ENCODE results near the gene SYPL2. TPM values are rescaled to one million over a fixed set of nuclear protein-coding genes. Genes with fewer than 3 reads are reported as not detected.

SYPL2 gene
- total RNA-seq, 4 donors from 2014 or later, result 0.27 to 1.8 (median 0.38) TPM; not detected in 1

DNA sequence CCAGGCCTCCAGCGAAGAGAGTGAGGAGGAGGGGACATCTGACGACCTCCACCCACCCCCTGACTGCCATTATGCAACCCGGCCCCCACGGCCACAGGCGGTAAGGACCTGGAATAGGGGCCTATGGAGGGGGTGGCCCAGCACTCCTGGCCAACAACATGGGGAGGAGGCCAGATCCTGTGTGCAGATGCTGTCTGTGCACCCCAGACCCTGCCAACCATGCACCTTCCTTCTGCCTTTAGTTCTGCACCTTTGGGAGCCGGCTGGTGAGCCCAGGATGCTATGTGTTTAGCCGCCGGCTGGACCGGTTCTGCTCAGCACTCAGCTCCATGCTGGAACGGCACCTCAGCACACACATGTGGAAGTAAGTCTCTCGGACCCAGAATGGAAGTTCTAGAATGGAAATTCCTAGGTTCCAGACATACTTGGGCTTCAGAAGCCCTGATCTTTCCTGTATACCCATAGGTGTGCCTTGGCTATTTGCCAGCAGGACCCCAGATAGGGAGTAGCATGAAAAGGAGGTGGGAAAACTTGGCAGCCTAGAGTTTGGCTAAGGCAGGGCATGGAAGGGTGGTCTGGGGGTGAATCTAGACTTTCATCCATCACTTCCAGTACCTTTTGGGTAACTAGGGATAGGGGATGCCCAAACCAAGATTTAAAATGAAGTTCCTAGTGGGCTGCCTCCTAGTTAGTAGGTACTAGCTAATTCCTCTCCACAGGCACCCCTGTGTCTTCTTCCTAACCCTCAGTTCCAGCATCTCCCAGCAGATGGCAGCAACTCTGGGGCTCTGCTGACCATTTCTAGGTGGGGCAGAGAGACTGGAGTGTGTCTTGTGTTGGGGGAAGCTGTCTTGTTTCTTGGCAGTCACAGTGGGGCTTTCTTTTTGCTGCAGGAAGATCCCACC, 23.9 kb downstream of the SYPL2 start:
- TF ChIP-seq POLR2A (IDR thresholded peaks at IDR 0.05) (no peak), CTCF (IDR thresholded peaks at IDR 0.05) (no peak)
- no peak overlapping the region for H3K4me3 ChIP-seq (ENCODE audit: low read depth, poor library complexity, severe bottlenecking)
- intact Hi-C loops (cut with DNase I; ENCODE audit: low total_unique reads), result no loop called here
- peak; percentile 54 to 93 for DNase-seq (ENCODE audit: low spot score in 2 of 2)
- WGBS, 2 donors, result 84 to 91% methylated on average over 11 of the region's 11 CpGs

GRCh38 chr1:109490934-109491302, 24.6 kb downstream of the SYPL2 start:
- no peak for DNase-seq (ENCODE audit: low spot score in 2 of 2)
- no peak overlapping the region for H3K4me3 ChIP-seq (ENCODE audit: low read depth, poor library complexity, severe bottlenecking)
- intact Hi-C loops (cut with DNase I; ENCODE audit: low total_unique reads), result no loop called here
- TF ChIP-seq POLR2A (IDR thresholded peaks at IDR 0.05) (no peak), CTCF (IDR thresholded peaks at IDR 0.05) (no peak)
- WGBS, 2 donors, result 85 to 87% methylated on average over 11 of the region's 11 CpGs

DNA sequence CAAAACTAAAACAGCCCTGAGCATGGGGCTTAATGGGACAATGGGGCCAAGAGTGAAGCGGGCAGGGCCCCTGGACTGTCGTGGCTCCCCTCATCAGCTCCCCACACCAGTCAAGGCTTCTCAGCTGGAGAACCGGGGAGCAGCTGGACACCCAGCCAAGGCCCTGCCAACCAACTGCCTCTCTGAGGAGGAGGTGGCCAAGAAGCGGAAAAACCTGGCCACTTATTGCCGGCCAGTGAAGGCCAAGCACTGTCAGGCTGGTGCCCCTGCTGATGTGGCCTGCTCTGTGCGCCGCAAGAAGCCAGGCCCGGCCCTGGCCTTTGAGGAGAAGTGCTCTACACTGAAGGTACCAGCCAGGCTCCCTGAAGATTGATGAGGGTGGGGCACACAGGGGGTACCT, 25.0 kb downstream of the SYPL2 start:
- no peak for DNase-seq (ENCODE audit: low spot score in 2 of 2)
- WGBS, 2 donors, result 90 to 97% methylated on average over 7 to 8 of the region's 8 CpGs
- TF ChIP-seq CTCF (IDR thresholded peaks at IDR 0.05), result no peak
- no peak for TF ChIP-seq POLR2A (IDR thresholded peaks at IDR 0.05)
- no peak overlapping the region for H3K4me3 ChIP-seq (ENCODE audit: low read depth, poor library complexity, severe bottlenecking)
- intact Hi-C loops (cut with DNase I; ENCODE audit: low total_unique reads), result no loop called here

- DNase-seq (ENCODE audit: low spot score in 2 of 2), result no peak
- 65 to 80% methylated on average over 4 of the region's 4 CpGs for WGBS, 2 donors
- intact Hi-C loops (cut with DNase I; ENCODE audit: low total_unique reads), result loop anchor here (2.0 kb wide), 1 partner anchor 40 kb away; no protein-coding TSS in a partner anchor
- H3K4me3 ChIP-seq (ENCODE audit: low read depth, poor library complexity, severe bottlenecking), result no peak overlapping the region
- no peak for TF ChIP-seq CTCF (IDR thresholded peaks at IDR 0.05)
- TF ChIP-seq POLR2A (IDR thresholded peaks at IDR 0.05), result no peak
Observed at GRCh38 chr1:109492779-109493178, 26.4 kb downstream of the SYPL2 start.

GRCh38 chr1:109493227-109493626, 26.9 kb downstream of the SYPL2 start:
- TF ChIP-seq POLR2A (IDR thresholded peaks at IDR 0.05) (no peak), CTCF (IDR thresholded peaks at IDR 0.05) (no peak)
- intact Hi-C loops (cut with DNase I; ENCODE audit: low total_unique reads), result loop anchor here (2.0 kb wide), 1 partner anchor 40 kb away; no protein-coding TSS in a partner anchor
- no peak overlapping the region for H3K4me3 ChIP-seq (ENCODE audit: low read depth, poor library complexity, severe bottlenecking)
- no peak for DNase-seq (ENCODE audit: low spot score in 2 of 2)
- 31 to 39% methylated on average over 4 of the region's 4 CpGs for WGBS, 2 donors

Measured in lower leg skin (tissue), 4 donors.